HS-5 (cell line): ENCODE measurements around the gene CPEB2.

Experiments
- DNase-seq: peaks from one replicate; pipeline ENCODE4 v3.0.0-alpha.2; 2012; ENCODE audit warnings: low read depth

Gene CPEB2

DNA sequence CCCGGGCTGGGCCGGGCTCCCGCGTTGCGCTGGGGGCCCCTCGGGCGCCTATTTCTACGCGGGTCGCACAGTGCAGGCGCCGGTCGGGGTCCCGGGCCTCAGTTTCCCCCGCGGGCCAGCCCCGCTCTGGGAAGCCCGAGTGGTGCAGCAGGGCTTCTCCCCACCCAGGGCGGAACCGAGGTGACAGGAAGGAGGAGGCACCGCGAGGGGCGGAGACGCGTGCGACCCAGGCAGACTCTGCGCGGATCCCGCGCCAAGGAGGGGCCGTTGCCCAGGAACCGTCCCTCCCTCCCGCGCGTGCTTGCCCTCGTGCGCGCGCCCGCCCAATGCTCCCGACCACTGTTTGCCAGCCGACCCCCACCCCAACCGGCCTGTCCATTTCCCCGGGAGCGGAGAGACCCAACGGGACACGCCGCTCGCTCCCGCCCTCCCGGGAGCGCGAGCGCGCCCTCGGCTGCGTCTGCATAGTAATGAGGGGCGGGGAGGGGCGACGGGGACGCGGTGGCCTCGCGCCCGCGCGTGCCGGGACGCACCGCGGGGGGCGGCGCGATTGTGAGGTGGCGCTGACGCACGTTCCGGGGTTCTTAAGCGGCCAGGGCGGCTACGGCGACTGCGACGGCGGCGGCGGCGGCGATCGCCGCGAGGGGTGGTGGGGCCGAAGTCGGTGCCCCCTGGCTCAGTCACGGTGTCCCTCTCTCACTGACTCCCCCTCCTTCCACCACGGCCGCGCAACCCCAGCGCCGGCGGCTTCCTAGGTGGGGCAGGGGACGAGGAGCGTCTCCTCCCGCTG lies at the start of gene CPEB2:
TSS of gene CPEB2 (plus strand) at position 613 of the 790 bp plus-strand sequence. CDS start 193 bp downstream, outside the sequence.
- peak; percentile 75 for DNase-seq

DNA sequence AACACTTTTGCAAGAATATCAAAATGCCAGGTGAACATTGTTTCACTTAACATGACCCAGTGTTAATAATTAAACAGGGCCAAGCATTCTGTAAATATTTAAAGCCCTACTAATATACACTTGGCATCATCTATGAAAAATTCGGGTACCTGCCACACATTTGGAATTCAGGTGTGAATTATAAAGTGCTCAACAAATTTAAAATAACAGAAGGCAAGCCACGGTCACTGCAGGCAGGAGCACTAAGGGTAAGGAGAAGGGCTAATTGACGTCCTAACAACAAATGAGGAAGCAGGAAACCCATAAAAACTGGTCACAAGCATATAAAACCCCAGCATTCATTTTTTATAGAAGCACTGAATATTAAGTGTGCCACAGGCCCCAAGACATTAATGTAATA lies 43.8 kb upstream of the CPEB2 start:
- no peak for DNase-seq

DNA sequence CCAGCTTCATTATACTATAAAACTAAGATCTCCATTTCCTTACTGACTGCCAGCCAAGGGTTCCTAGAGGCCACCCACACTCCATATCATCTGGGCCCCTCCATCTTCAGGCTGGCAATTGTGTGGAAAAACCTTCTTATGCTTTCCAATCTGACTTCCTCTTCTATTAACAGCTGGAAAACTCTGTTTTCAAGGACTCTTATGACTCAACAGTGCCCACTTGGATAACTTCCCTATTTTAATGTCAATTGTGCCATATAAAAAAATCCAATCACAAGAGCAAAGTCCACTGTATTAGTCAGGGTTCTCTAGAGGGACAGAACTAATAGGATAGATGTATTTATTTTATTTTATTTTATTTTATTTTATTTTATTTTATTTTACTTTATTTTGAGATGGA lies 41.0 kb upstream of the CPEB2 start:
- no peak for DNase-seq

DNA sequence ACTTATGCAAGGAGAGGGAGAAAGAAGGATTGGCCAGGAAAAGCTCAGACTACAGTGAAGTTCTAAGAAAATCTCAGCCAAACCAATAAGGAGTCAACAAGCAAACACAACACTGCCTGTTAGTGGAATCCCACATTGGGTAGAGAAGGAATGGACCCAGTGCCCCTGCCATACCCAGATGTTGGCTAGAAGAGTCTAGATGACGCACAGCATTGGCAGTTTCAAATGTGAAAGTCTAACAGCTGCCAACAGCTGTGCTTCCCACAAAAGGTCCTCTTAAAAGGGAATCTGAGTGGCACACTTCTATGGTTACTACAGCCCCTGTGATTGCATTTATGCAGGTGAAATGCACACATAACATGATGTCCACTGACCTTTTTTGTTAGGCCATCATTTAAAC lies 37.2 kb upstream of the CPEB2 start:
- no peak for DNase-seq

DNA sequence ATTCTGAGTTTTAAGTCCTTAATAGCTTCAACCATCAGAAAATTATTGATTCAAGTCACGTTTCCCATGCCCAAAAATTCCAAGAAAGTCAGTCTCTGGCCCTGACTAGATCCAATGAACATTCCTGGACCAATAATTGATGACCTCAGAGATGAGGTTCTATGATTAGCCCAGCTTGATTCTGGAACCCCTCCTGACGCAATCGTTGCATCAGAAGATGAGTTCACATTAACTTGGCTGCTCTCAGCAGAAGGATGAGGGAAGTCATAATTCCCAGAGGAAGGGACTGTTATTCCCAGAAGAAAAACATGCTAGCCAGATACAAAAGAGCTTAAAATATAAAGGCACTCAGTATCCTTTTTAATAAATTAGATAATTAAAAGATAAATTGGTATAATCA lies 34.3 kb upstream of the CPEB2 start:
- peak; percentile 2 for DNase-seq

DNA sequence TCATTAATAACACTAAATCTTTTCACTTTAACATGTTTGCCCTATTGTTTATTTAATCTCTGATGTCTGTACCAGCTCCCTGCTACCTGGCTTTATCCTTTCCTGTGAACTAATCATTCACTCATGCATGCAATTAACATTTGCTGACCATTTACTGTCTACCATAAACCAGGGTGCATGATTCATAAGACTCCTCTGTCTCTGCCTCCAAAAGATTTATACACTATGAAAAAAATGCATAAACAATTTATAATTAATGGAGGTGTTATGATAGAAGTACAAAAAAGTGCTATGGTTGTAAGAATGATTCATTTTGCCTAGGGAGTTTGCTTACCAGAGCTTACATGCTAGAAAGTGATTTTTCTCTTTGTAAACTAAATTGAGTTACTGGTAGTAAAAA lies 24.5 kb upstream of the CPEB2 start:
- no peak for DNase-seq

DNA sequence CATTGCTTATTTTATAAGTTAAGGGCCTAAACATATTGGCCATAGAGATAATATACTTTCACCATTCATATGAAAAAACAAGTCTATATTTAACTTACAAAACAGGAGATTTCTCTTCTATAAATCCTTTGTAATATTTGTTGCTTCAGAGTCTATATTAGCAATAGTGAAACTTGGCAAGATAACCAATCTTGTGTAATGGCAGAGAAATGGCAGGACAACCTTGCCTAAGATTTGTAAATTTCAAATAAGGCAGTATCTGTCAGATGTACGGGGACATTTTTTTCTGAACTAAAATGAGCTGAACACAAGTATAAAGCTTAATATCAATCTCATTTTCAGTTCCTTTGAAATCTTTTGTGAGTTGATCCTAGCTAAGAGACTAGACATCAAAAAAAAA lies 17.8 kb upstream of the CPEB2 start:
- DNase-seq = no peak

DNA sequence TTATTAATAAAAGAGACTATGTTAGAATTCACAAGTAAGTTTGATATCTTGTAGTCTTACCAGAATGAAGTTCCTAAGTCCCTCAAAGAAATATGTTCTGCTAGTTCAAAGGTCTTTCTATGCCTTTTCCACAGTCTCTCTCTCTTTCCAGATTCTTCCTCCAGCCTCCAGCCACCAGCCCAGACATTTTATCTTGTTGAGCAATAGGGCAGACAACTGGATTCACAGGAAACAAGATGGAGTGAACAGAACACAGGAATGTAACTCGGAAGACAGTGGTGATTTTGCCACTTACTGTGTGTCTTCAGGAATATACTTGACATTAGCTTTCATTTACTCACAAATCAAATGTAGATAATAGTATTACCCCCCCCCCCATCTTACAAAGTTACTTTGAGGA lies 17.1 kb upstream of the CPEB2 start:
- DNase-seq = no peak

DNA sequence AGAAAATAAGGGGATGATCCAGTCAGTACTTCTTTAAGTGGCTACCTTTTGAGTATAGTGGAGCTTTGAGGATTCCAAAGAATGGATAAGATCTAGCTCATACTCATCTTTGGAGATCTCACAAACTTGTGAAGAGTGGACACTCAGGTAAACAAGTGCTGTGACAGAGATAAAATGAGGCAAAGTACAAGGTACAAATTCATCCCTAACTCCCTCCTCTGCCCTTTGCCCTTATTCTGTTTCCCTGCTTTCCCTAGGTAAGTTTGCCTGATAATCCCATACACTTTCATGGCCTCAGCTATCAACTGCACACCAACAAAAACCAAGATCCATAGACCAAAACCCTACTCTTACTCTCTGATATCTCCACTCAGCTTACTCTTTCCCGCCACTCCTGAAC lies 16.4 kb upstream of the CPEB2 start:
- no peak for DNase-seq

DNA sequence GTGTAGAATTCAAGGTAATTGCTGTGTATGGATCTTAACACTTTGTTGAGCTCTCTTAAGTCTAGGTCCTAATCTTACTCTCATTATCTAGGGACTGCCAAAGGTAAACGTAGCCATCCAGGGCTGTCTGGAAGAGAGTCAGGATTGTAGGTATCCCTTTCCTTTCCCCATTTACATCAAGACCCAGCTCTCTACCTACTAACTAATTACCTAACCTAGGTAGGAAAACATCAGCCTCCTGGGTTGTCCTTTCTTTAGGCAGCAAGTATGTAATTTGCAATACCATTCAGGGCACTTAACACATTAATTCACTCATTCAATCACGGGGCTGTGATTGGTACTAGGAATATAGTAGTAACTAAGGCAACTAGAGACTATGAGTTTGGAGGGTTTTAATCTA lies 15.2 kb upstream of the CPEB2 start:
- no peak for DNase-seq

DNA sequence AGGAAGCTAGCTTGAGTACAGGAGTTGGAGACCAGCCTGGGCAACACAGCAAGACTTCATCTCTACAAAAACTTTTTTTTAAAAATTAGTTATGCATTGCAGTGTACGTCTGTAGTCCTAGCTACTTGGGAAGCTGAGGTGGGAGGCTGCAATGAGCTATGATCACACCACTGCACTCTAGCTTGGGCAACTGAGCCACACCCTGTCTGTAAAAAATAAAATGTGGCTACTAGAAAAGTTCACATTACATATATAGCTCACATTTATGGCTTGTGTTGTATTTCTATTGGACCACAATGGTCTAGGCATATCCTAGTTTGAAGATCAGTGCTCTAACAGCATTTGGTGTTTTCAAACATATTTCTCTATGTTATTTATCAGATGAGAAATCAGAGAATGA lies 11.8 kb upstream of the CPEB2 start:
- DNase-seq = no peak

DNA sequence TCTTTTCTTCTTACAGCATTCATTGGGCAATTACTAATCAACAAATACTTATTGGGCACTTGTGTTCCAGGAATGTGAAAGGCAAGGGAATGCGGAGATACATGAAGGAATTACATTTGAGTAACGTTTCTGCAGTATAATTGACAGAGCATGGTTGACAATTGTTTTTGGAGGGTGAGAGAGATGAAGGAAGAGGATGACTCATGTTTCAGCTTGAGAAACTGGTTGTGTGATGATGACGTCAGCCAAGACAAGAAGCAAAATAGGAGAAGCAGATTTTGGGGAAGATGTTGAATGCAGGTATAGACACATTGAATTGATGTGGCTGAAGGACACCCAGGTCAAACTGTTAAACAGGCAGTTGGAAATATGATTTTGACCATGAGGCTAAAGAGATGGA lies 8.0 kb upstream of the CPEB2 start:
- DNase-seq = no peak

DNA sequence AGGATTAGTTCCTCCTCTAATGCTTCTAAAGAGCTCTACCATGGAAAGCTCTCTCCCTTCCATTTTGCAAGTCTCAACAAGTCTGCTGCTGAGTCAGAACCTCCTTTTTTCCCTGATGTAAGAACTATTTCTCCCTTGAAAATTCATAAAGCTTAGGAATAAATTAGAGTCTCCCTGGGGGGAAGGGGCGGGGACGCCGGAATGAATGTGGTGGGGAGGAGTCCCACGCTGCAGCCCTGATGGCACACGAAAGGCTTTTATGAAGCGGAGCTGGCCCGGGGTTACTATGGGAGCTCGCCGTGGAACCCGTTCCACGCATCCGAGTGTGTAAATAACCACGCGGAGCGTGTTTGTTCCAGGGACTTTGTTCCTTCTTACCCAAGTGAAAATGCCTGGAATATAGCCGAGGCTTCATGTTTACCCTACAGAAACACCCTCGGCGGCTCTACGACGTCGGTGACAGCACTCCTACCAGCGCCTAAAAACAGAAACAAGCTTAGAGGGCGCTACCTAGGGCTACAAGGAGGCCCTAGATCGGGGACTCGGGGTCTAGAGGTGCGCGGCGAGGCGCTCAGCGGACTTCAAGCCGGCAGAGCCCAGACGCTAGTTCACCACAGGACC lies 923 bp upstream of the CPEB2 start:
- DNase-seq = peak; percentile 75

DNA sequence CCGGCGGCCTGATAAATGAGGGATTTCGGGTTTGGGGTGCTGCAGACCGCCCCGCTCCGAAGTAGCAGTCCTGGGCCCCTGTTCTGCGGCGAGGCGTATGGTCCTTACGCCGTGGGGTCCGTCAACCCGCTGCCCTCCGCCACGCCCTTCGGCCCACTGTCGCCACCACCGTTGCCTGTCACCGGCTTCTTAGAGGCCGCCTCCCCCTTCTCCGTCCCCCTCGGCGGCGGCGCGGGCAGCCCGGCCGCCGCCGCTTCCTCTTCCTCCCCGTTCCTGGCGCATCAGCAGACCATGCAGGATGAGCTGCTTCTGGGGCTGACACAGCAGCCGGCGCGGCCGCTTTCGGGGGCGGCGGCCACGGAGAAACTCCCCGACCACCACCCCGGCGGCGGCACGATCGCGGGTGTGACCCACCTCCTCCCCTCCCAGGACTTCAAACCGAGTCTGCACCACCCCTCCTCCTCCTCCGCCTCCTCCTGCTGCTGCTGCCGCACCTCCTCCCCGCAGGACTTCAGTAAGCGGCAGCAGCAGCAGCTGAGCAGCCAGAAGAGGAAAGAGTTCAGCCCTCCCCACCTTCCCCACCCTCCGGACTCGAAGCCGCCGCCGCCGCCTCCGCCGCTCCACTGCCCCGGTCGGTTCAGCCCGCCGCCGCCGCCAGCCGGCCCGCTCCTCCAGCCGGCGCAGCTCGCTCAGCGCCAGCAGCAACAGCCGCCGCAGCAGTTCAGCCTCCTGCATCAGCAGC lies 549 bp downstream of the CPEB2 start:
- DNase-seq = no peak

DNA sequence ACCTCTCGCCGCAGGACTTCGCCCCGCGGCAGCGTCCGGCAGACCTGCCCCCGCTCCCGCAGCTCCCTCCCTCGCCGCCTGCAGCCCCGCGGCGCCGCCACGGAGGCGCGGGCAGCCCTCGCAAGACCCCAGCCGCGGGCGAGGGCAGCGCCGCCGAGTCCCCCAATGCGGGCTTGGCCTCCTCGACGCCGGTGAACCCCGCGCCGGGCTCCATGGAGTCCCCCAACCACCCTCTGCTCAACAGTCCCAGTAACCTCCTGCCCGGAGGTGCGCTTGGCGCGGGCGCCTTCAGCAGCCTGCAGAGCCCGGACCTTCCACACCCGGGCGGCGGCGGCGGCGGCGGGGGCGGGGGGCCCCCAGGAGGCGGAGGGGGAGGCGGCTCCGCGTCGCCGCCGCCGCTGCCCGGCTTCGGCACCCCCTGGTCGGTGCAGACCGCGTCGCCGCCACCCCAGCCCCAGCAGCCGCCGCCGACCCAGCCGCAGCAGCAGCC lies 1.2 kb downstream of the CPEB2 start:
- no peak for DNase-seq

DNA sequence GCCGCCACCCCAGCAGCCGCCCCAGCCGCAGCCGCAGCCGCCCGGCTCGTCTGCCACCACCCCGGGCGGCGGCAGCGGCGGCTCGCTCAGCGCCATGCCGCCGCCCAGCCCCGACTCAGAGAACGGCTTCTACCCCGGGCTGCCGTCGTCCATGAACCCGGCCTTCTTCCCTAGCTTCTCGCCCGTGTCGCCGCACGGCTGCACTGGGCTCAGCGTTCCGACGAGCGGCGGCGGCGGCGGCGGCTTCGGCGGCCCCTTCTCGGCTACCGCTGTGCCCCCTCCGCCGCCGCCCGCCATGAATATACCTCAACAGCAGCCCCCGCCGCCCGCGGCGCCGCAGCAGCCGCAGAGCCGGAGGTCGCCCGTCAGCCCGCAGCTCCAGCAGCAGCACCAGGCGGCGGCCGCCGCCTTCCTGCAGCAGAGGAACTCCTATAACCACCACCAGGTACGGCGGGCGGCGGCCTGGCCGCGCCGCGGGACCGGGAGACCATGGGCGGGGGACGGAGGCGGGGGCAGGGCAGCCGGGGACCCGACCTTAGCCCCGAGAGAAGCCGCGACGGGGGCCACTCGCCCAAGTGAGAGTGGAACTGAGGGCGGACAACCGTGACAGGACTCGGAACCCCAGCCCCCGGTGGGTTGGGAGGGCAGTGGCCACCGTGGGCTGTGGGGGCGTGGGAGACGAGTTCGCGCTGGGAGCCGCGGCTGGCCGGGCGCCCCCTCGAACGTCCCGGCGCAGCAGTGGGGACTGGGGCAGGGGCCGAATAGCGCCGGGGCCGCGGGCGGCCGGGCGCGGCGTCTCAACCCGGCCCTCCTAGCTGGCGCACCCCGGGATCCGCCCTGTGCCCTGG lies 1.8 kb downstream of the CPEB2 start:
- DNase-seq = no peak

DNA sequence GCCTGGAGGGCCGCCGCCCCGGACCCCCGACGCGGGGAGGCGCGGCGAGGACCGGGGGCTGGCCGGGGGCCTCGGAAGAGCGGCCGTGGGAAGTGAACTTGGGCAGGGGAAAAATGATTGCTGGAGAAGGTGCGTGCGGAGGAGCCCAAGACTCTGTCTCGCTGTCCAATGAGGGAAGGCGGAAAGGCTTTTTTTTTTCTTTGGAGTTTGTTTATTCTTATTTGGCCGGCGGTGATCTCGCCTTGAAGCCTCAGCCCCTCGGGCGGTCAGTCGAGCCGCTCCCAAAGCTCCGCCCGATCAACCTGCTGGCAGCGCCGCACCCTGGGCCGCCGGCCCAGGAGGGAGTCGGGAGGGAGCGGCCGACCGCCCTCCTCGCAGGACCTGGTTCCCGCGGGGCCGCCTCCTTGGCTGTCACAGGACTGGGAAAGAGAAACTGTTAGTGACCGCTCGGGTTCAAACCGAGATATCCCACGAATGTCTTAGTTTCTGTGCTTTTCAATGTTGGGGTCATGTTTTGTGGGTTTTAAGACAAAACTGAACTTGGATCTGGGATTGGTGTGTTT lies 2.5 kb downstream of the CPEB2 start:
- no peak for DNase-seq

DNA sequence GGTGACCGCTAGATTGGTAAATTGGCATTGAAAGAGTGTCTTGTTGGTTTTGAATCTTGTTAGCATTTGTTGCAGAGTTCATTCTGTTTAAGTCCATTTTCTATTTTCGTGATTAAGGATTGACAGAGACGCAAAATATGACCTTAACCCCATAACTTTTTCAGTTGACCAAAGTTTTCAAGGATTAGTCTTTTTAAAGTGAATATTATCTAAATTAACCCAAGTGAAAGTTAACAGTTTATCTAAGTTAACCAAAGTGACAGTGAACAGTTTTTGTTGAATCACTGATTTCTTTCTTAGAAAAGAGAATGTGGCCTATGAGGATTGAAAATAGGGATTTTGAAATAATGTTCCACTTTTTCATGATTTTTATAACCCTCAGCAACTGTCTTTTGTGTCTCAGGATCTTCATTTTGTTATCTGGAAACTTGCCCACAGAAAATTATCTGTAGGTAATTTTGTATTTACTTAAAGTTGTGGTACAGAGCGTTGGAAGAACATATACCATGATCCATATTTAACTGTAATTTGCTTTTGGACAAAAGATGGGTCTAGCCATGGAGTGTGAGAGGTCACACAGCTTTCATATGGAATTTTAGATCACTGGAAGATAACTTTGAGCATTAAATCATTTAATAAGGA lies 3.3 kb downstream of the CPEB2 start:
- DNase-seq = no peak

DNA sequence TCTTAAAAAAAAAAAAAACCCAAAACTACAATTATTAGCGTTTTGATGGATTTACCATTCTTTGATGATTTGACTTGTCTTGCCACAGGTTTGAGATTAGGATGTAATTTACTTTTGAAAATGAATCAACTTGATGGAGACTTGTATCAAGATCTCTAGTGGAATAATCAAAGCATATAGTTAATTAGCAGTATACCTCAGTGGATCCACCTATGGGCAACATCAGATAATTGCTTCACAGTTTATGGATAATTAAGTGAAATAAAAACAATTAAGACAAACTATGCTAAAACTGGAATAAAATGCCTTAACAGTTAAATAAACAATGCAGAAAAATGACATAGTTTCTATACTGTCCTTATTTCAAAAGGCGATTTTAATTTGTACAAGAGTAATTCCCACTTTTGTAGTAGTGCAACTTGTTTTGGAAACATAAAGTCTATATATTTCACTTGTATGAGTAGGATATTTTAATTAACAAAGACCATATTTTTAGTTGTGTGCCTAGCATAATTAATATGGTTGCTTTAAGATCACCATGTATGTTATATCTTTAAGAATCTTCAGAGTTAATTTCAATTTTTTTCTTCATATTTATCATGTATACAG lies 4.2 kb downstream of the CPEB2 start:
- DNase-seq = no peak

DNA sequence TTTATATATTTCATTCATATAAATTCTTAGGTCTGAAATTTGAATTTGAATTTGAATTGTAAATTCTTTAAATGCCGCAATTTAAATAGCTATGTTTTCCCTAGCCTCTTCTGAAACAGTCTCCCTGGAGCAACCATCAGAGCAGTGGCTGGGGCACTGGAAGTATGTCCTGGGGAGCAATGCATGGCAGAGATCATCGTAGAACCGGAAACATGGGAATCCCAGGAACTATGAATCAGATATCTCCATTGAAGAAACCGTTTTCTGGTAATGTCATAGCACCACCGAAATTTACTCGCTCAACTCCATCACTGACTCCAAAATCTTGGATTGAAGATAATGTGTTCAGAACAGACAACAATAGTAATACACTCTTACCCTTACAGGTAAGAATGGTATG lies 4.9 kb downstream of the CPEB2 start:
- DNase-seq = no peak

DNA sequence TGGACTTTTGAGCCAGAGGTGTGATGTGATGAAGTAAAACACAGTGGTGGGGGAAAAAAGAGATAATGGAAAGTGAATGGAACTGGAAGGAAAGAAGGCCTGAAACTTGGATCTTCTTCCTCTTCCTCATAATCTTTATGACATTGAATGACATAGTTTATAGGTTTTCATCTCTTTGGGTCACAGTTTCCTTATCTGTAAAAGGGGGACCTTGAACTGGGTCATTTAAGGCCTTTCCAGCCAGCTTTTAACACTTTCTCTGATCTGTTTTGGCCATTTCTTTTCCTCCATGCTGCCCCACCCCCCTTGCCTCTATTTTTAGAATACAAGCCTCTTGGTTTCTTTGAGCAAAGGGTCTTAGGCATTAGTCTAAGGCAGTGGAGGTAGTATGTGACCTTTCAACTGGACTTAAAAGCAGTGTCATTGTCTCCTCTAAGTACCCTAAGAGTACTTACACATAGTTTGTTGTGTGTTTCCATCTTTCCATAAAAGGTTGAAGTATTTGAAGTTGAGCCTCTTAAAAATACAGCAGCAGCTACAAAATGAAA lies 7.8 kb downstream of the CPEB2 start:
- DNase-seq = no peak
